ENCODE measurements around the gene PHPT1. TPM values are rescaled to one million over a fixed set of nuclear protein-coding genes. Genes with fewer than 3 reads are reported as not detected.

The PHPT1 gene
- total and polyA plus RNA-seq, 2 of the 13 experiments (the other 11 are each of a cell fraction or from before 2014, with no cell fraction given) = 189 to 192 TPM

DNA sequence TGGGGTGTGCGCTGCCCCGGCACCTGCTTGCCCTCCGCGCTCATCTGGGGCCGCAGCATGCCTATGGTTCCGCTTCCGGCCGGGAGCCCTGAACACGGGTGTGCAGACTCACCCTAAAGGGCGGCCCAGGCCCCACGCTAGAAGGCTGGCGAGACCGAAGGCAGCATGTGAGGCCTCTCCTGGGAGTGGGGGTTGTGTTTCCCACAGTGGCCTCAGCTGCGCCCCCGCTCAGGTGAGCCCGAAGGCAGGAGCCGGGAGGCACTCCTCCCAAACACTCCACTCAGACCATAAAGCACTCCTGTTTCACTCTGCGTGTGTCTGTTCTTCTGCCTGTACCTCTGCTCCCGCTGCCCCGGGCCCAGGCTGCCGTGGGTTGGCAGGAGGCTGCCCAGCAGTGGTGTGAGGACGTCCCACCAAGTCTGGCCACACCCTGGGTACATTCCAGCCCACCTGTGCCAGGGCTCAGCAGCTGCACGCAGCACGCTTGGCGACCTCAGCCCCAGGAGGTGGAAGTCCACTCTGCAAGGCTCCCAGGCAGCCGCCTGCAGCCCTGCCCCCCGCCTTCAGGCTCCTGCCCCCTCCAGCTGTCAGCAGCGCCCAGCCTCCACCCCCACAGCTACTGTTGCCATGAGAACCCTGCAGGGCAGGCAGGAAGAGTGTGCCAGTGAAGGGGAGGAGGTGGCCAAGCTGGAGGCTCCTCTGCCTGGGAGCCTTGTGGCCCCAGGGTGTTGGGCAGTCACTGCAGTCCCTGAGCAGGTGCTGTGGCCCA is 8.1 kb upstream of the PHPT1 start (continued):
- TF ChIP-seq, protein P1, sequence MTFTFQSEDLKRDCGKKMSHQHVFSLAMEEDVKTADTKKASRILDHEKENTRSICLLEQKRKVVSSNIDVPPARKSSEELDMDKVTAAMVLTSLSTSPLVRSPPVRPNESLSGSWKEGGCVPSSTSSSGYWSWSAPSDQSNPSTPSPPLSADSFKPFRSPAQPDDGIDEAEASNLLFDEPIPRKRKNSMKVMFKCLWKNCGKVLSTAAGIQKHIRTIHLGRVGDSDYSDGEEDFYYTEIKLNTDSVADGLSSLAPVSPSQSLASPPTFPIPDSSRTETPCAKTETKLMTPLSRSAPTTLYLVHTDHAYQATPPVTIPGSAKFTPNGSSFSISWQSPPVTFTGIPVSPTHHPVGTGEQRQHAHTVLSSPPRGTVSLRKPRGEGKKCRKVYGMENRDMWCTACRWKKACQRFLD (CRISPR knock-in tag; IDR thresholded peaks at IDR 0.05; ENCODE audit: borderline replicate concordance) = 0 out of 2 replicates have a peak, but pooled peaks have one; percentile 63
- TF ChIP-seq BRCA1 (CRISPR knock-in tag; IDR thresholded peaks at IDR 0.05) (no peak), MLLT10 (CRISPR knock-in tag; IDR thresholded peaks at IDR 0.05) (no peak), KDM4B (CRISPR knock-in tag; IDR thresholded peaks at IDR 0.05) (no peak), POGZ (CRISPR knock-in tag; IDR thresholded peaks at IDR 0.05) (0 out of 2 replicates have a peak, but pooled peaks have one; percentile 44), ZBTB1 (CRISPR knock-in tag; IDR thresholded peaks at IDR 0.05; ENCODE audit: borderline replicate concordance) (no peak), ATRX (CRISPR knock-in tag; IDR thresholded peaks at IDR 0.05; ENCODE audit: borderline replicate concordance) (no peak), ZIK1 (CRISPR knock-in tag; IDR thresholded peaks at IDR 0.05; ENCODE audit: borderline replicate concordance, low read depth) (peak; percentile 32; the same call in 1 of the 2 replicates), RNF2 (conservative IDR thresholded peaks at IDR 0.05; ENCODE audit: low read depth) (no peak), TBX2 (CRISPR knock-in tag; IDR thresholded peaks at IDR 0.05; ENCODE audit: borderline replicate concordance) (peak; percentile 51; the same call in 1 of the 2 replicates), PHF8 (CRISPR knock-in tag; IDR thresholded peaks at IDR 0.05) (no peak), PTBP1 (IDR thresholded peaks at IDR 0.05; ENCODE audit: low read depth, low read length, poor library complexity, severe bottlenecking) (no peak), MYC (CRISPR knock-in tag; IDR thresholded peaks at IDR 0.05; ENCODE audit: borderline replicate concordance) (no peak), RFXANK (CRISPR knock-in tag; IDR thresholded peaks at IDR 0.05) (no peak), JUND (CRISPR knock-in tag; IDR thresholded peaks at IDR 0.05) (no peak), SOX5 (CRISPR knock-in tag; IDR thresholded peaks at IDR 0.05; ENCODE audit: borderline replicate concordance) (no peak), ZNF530 (CRISPR knock-in tag; IDR thresholded peaks at IDR 0.05; ENCODE audit: low read depth) (no peak), ZFP41 (CRISPR knock-in tag; IDR thresholded peaks at IDR 0.05; ENCODE audit: borderline replicate concordance) (no peak), TAF1 (CRISPR knock-in tag; IDR thresholded peaks at IDR 0.05) (no peak), ZNF430 (CRISPR knock-in tag; IDR thresholded peaks at IDR 0.05) (no peak; the same call in 1 of the 2 replicates), MAFF (IDR thresholded peaks at IDR 0.05; ENCODE audit: low read depth, low read length) (no peak)
- TF ChIP-seq, protein P2, sequence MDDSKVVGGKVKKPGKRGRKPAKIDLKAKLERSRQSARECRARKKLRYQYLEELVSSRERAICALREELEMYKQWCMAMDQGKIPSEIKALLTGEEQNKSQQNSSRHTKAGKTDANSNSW (CRISPR knock-in tag; IDR thresholded peaks at IDR 0.05; ENCODE audit: borderline replicate concordance) = no peak
- TF ChIP-seq, protein P3, sequence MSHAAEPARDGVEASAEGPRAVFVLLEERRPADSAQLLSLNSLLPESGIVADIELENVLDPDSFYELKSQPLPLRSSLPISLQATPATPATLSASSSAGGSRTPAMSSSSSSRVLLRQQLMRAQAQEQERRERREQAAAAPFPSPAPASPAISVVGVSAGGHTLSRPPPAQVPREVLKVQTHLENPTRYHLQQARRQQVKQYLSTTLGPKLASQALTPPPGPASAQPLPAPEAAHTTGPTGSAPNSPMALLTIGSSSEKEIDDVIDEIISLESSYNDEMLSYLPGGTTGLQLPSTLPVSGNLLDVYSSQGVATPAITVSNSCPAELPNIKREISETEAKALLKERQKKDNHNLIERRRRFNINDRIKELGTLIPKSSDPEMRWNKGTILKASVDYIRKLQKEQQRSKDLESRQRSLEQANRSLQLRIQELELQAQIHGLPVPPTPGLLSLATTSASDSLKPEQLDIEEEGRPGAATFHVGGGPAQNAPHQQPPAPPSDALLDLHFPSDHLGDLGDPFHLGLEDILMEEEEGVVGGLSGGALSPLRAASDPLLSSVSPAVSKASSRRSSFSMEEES (CRISPR knock-in tag; IDR thresholded peaks at IDR 0.05) = no peak
- TF ChIP-seq, protein P4, sequence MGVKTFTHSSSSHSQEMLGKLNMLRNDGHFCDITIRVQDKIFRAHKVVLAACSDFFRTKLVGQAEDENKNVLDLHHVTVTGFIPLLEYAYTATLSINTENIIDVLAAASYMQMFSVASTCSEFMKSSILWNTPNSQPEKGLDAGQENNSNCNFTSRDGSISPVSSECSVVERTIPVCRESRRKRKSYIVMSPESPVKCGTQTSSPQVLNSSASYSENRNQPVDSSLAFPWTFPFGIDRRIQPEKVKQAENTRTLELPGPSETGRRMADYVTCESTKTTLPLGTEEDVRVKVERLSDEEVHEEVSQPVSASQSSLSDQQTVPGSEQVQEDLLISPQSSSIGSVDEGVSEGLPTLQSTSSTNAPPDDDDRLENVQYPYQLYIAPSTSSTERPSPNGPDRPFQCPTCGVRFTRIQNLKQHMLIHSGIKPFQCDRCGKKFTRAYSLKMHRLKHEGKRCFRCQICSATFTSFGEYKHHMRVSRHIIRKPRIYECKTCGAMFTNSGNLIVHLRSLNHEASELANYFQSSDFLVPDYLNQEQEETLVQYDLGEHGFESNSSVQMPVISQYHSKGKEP (CRISPR knock-in tag; IDR thresholded peaks at IDR 0.05) = no peak
- TF ChIP-seq, protein P5, sequence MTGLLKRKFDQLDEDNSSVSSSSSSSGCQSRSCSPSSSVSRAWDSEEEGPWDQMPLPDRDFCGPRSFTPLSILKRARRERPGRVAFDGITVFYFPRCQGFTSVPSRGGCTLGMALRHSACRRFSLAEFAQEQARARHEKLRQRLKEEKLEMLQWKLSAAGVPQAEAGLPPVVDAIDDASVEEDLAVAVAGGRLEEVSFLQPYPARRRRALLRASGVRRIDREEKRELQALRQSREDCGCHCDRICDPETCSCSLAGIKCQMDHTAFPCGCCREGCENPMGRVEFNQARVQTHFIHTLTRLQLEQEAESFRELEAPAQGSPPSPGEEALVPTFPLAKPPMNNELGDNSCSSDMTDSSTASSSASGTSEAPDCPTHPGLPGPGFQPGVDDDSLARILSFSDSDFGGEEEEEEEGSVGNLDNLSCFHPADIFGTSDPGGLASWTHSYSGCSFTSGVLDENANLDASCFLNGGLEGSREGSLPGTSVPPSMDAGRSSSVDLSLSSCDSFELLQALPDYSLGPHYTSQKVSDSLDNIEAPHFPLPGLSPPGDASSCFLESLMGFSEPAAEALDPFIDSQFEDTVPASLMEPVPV (CRISPR knock-in tag; IDR thresholded peaks at IDR 0.05) = 0 out of 2 replicates have a peak, but pooled peaks have one; percentile 52

Data from HepG2 (cell line).